H9 (cell line): ENCODE data around the gene CLN3. TPM values are rescaled to one million over a fixed set of nuclear protein-coding genes. Genes with fewer than 3 reads are reported as not detected.

Source experiments
- DNase-seq: peaks from one replicate; pipeline ENCODE4 v3.0.0-alpha.2; 2017
- H2AFZ ChIP-seq: one replicate; pipeline ENCODE4 v1.6.1; 2013; ENCODE audit warnings: mild to moderate bottlenecking, low read length, control low read depth, moderate library complexity
- H2AK5ac ChIP-seq: 2 replicates; pipeline ENCODE4 v1.6.1; 2013; ENCODE audit warnings: low read length, control low read depth, mixed read lengths; ENCODE audit not compliant: insufficient read length
- H2BK120ac ChIP-seq: one replicate; pipeline ENCODE4 v1.6.1; 2013; ENCODE audit warnings: low read depth, mild to moderate bottlenecking, low read length, control low read depth, inconsistent platforms; ENCODE audit not compliant: poor library complexity, severe bottlenecking
- H2BK12ac ChIP-seq: 2 replicates; pipeline ENCODE4 v1.6.1; 2013; ENCODE audit warnings: low read length, control low read depth, mixed read lengths, low read depth; ENCODE audit not compliant: insufficient read length
- H2BK15ac ChIP-seq: 2 replicates; pipeline ENCODE4 v1.6.1; 2013; ENCODE audit warnings: low read depth, low read length, control low read depth
- H2BK20ac ChIP-seq: one replicate; pipeline ENCODE4 v1.6.1; 2013; ENCODE audit warnings: low read depth, mild to moderate bottlenecking, low read length, control low read depth, inconsistent platforms; ENCODE audit not compliant: poor library complexity, severe bottlenecking
- H2BK5ac ChIP-seq: 2 replicates; pipeline ENCODE4 v1.6.1; 2013; ENCODE audit warnings: low read length, control low read depth, mixed read lengths; ENCODE audit not compliant: insufficient read length
- H3K14ac ChIP-seq: 2 replicates; pipeline ENCODE4 v1.6.1; 2013; ENCODE audit warnings: low read length, control low read depth; ENCODE audit not compliant: insufficient read depth
- H3K18ac ChIP-seq: 2 replicates; pipeline ENCODE4 v1.6.1; 2013; ENCODE audit warnings: low read depth, mild to moderate bottlenecking, mixed read lengths, low read length, control low read depth; ENCODE audit not compliant: insufficient read length
- H3K23ac ChIP-seq: 2 replicates; pipeline ENCODE4 v1.6.1; 2013; ENCODE audit warnings: low read length, control low read depth, mixed read lengths, low read depth; ENCODE audit not compliant: insufficient read length
- H3K23me2 ChIP-seq: 2 replicates; pipeline ENCODE4 v1.6.1; 2013; ENCODE audit warnings: low read depth, mild to moderate bottlenecking, mixed read lengths, low read length, control low read depth; ENCODE audit not compliant: insufficient read length, poor library complexity, severe bottlenecking
- H3K27ac ChIP-seq: 2 replicates; pipeline ENCODE4 v1.5.1; 2013; ENCODE audit warnings: low read length, control low read depth, mixed read lengths, low read depth; ENCODE audit not compliant: insufficient read length
- H3K27me3 ChIP-seq: 2 replicates; pipeline ENCODE4 v1.6.1; 2013; ENCODE audit warnings: low read length, control low read depth, inconsistent platforms; ENCODE audit not compliant: insufficient read depth
- H3K4ac ChIP-seq: 2 replicates; pipeline ENCODE4 v1.6.1; 2013; ENCODE audit warnings: low read depth, mild to moderate bottlenecking, control low read depth, inconsistent platforms, low read length, moderate library complexity
- H3K4me1 ChIP-seq: 2 replicates; pipeline ENCODE4 v1.6.1; 2013; ENCODE audit warnings: low read length, control low read depth, inconsistent platforms; ENCODE audit not compliant: insufficient read depth
- H3K4me2 ChIP-seq: 2 replicates; pipeline ENCODE4 v1.6.1; 2013; ENCODE audit warnings: low read length, control low read depth, mixed read lengths; ENCODE audit not compliant: insufficient read length, insufficient read depth
- H3K56ac ChIP-seq: 2 replicates; pipeline ENCODE4 v1.6.1; 2013; ENCODE audit warnings: low read depth, mild to moderate bottlenecking, mixed read lengths, low read length, control low read depth; ENCODE audit not compliant: insufficient read length
- H3K79me1 ChIP-seq: 2 replicates; pipeline ENCODE4 v1.6.1; 2013; ENCODE audit warnings: low read depth, mild to moderate bottlenecking, moderate library complexity, low read length, control low read depth, inconsistent platforms; ENCODE audit not compliant: insufficient read depth, poor library complexity, severe bottlenecking
- H3K79me2 ChIP-seq: 2 replicates; pipeline ENCODE4 v1.6.1; 2013; ENCODE audit warnings: low read length, control low read depth, inconsistent platforms; ENCODE audit not compliant: insufficient read depth
- H3K9ac ChIP-seq: 2 replicates; pipeline ENCODE4 v1.6.1; 2013; ENCODE audit warnings: low read length, control low read depth, mixed read lengths; ENCODE audit not compliant: insufficient read length; ENCODE audit errors: extremely low read depth
- H3K9me3 ChIP-seq: one replicate; pipeline ENCODE4 v1.6.1; 2013; ENCODE audit warnings: low read depth, low read length, inconsistent platforms; ENCODE audit not compliant: control insufficient read depth
- H3T11ph ChIP-seq: one replicate; pipeline ENCODE4 v1.6.1; 2013; ENCODE audit warnings: mild to moderate bottlenecking, low read length, control low read depth, inconsistent platforms
- H4K20me1 ChIP-seq: one replicate; pipeline ENCODE4 v1.6.1; 2013; ENCODE audit not compliant: control insufficient read depth, insufficient read length, insufficient read depth
- H4K5ac ChIP-seq: 2 replicates; pipeline ENCODE4 v1.6.1; 2013; ENCODE audit warnings: low read depth, mild to moderate bottlenecking, mixed read lengths, low read length, control low read depth; ENCODE audit not compliant: insufficient read length
- H4K8ac ChIP-seq: replicated peaks from 2 replicates; pipeline ENCODE4 v1.6.1; 2013; ENCODE audit warnings: low read length, control low read depth, mixed read lengths, low read depth; ENCODE audit not compliant: insufficient read length
- H4K91ac ChIP-seq: 2 replicates; pipeline ENCODE4 v1.6.1; 2013; ENCODE audit warnings: low read depth, mild to moderate bottlenecking, moderate library complexity, mixed read lengths, low read length, control low read depth; ENCODE audit not compliant: insufficient read length
- H3K27ac Mint-ChIP-seq, 3 experiments: 2 replicates in 2 of 3; 3 replicates in 1 of 3; pipeline ENCODE4 v1.8.0; 2020 to 2021; ENCODE audit warnings: mixed read lengths in 3 of 3, mild to moderate bottlenecking in 1 of 3, moderate library complexity in 1 of 3
- H3K27me3 Mint-ChIP-seq: 2 replicates; pipeline ENCODE4 v1.8.0; 2021; ENCODE audit warnings: low read depth, mild to moderate bottlenecking, moderate library complexity, mixed read lengths
- H3K36me3 Mint-ChIP-seq, 3 experiments: 2 replicates in 2 of 3; 3 replicates in 1 of 3; pipeline ENCODE4 v1.8.0; 2020 to 2021; ENCODE audit warnings: low read depth in 3 of 3, mixed read lengths in 3 of 3; ENCODE audit not compliant: insufficient read depth in 1 of 3
- H3K4me1 Mint-ChIP-seq, 2 experiments: 2 replicates each; pipeline ENCODE4 v1.8.0; 2020; ENCODE audit warnings: mixed read lengths in 2 of 2
- H3K4me3 Mint-ChIP-seq, 2 experiments: 2 replicates in 1 of 2; 3 replicates in 1 of 2; pipeline ENCODE4 v1.8.0; 2020 to 2021; ENCODE audit warnings: mild to moderate bottlenecking in 2 of 2, mixed read lengths in 2 of 2, moderate library complexity in 1 of 2
- H3K9me3 Mint-ChIP-seq, 2 experiments: 2 replicates in 1 of 2; 3 replicates in 1 of 2; pipeline ENCODE4 v1.8.0; 2020; ENCODE audit warnings: mild to moderate bottlenecking in 2 of 2, mixed read lengths in 2 of 2, moderate library complexity in 1 of 2
- WGBS: extraction: QIAGEN DNeasy Blood & Tissue Kit; methylation state at CpG from one replicate; pipeline ENCODE4 v1.1.7; 2013; ENCODE audit warnings: missing lambda C conversion rate, low lambda C conversion rate, mixed read lengths; ENCODE audit not compliant: insufficient read length; ENCODE audit errors: extremely low coverage; 5-methylcytosine and 5-hydroxymethylcytosine counted together
- total RNA-seq: library from RNA; stranded (reverse); gene quantifications from 2 replicates; pipeline ENCODE4 v1.2.1, GENCODE V29; 2021
- TF ChIP-seq, protein P1 (sequence below): fragments of 200-600 bp; sonication (generic); conservative IDR thresholded peaks from 3 replicates; pipeline ENCODE4 v1.8.0; 2021; ENCODE audit warnings: antibody characterized with exemption, mild to moderate bottlenecking

CLN3 gene
- total RNA-seq, 1 experiment from 2014 or later = 21.4 TPM

- Histone ChIP-seq H2BK120ac (no peak overlapping the region), H3K27ac (no peak overlapping the region), H3K23ac (no peak overlapping the region), H4K8ac (no peak overlapping the region), H2BK5ac (no peak overlapping the region), H3K56ac (no peak overlapping the region), H3K4me1 (no peaks in the 10 kb centered on the region), H2BK20ac (no peak overlapping the region), H2BK15ac (no peak overlapping the region), H2BK12ac (no peak overlapping the region), H3K18ac (no peak overlapping the region), H4K91ac (no peak overlapping the region), H3K27me3 (no peaks in the 10 kb centered on the region), H3K4ac (no peak overlapping the region), H3K23me2 (no peaks in the 10 kb centered on the region), H3K79me1 (no peaks in the 10 kb centered on the region), H4K20me1 (no peaks in the 10 kb centered on the region), H2AFZ (no peak overlapping the region), H3K9ac (no peak overlapping the region), H3K9me3 (no peaks in the 10 kb centered on the region), H4K5ac (no peak overlapping the region), H3T11ph (no peak overlapping the region), H2AK5ac (no peak overlapping the region), H3K4me2 (no peak overlapping the region), H3K79me2 (no peaks in the 10 kb centered on the region), H3K14ac (no peak overlapping the region)
- Mint-ChIP-seq H3K4me1 (peaks cover 6 to 10% of the 10 kb centered on the region in 2 experiments; a peak in 3 of 4 replicates), H3K36me3 (no peaks in the 10 kb centered on the region), H3K27me3 (peaks cover 4% of the 10 kb centered on the region), H3K27ac (no peak overlapping the region), H3K4me3 (no peak overlapping the region), H3K9me3 (peaks cover 0 to 13% of the 10 kb centered on the region in 2 experiments; a peak in 3 of 5 replicates)
- DNase-seq = no peak
- TF ChIP-seq, protein P1, sequence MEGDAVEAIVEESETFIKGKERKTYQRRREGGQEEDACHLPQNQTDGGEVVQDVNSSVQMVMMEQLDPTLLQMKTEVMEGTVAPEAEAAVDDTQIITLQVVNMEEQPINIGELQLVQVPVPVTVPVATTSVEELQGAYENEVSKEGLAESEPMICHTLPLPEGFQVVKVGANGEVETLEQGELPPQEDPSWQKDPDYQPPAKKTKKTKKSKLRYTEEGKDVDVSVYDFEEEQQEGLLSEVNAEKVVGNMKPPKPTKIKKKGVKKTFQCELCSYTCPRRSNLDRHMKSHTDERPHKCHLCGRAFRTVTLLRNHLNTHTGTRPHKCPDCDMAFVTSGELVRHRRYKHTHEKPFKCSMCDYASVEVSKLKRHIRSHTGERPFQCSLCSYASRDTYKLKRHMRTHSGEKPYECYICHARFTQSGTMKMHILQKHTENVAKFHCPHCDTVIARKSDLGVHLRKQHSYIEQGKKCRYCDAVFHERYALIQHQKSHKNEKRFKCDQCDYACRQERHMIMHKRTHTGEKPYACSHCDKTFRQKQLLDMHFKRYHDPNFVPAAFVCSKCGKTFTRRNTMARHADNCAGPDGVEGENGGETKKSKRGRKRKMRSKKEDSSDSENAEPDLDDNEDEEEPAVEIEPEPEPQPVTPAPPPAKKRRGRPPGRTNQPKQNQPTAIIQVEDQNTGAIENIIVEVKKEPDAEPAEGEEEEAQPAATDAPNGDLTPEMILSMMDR = no peak
- WGBS = no CpG with 5 or more reads among the region's 5 CpGs
Measured at GRCh38 chr16:28528463-28528867, 36.6 kb upstream of the CLN3 start.
